Heart left ventricle (tissue), 16 donors: Measurements from ENCODE around the gene STAM. TPM values are rescaled to one million over a fixed set of nuclear protein-coding genes. Genes with fewer than 3 reads are reported as not detected.

Experiments
- ATAC-seq, 4 donors: fragments of 200-7000 bp; cut with Tn5 transposase; one replicate each; pipeline ENCODE4 v1.9.1; 2020 to 2022; ENCODE audit warnings: moderate library complexity in 4 of 4, mild to moderate bottlenecking in 3 of 4, moderate number of reproducible peaks in 1 of 4
- DNase-seq, 5 donors: peaks; one replicate each; pipeline ENCODE4 v3.0.0-alpha.2; 2020
- H3K27ac ChIP-seq, 12 donors: fragments of 200-600 bp; sonication (generic) in 4 of 12; one replicate each; pipeline versions ENCODE4 v1.5.0 to v1.8.0; 2016 to 2022; ENCODE audit warnings: mild to moderate bottlenecking in 2 of 12
- H3K27me3 ChIP-seq, 9 donors: fragments of 200-600 bp; sonication (generic) in 2 of 9; one replicate each; pipeline versions ENCODE4 v1.5.1 to v1.8.0; 2016 to 2022; ENCODE audit warnings: mild to moderate bottlenecking in 3 of 9
- H3K36me3 ChIP-seq, 9 donors: fragments of 200-600 bp; sonication (generic) in 2 of 9; one replicate each; pipeline versions ENCODE4 v1.5.0 to v1.8.0; 2018 to 2022; ENCODE audit warnings: mild to moderate bottlenecking in 2 of 9
- H3K4me1 ChIP-seq, 12 donors: fragments of 200-600 bp; sonication (generic) in 4 of 12; one replicate each; pipeline versions ENCODE4 v1.5.0 to v1.8.0; 2016 to 2022; ENCODE audit warnings: mild to moderate bottlenecking in 3 of 12
- H3K4me3 ChIP-seq, 12 donors: fragments of 200-600 bp; sonication (generic) in 4 of 12; one replicate each; pipeline versions ENCODE4 v1.5.0 to v1.8.0; 2017 to 2022; ENCODE audit warnings: mild to moderate bottlenecking in 9 of 12, moderate library complexity in 4 of 12
- H3K9me3 ChIP-seq, 12 donors: fragments of 200-600 bp; sonication (generic) in 4 of 12; one replicate each; pipeline versions ENCODE4 v1.5.0 to v1.8.0; 2016 to 2022; ENCODE audit warnings: mild to moderate bottlenecking in 1 of 12
- CTCF ChIP-seq, 12 donors: fragments of 200-600 bp; sonication (generic) in 4 of 12; IDR thresholded peaks; one replicate each; pipeline versions ENCODE4 v1.5.0 to v1.8.0; 2018 to 2022; ENCODE audit warnings: antibody characterized with exemption in 12 of 12, mild to moderate bottlenecking in 5 of 12
- POLR2A ChIP-seq, 2 donors: fragments of 450-650 bp; IDR thresholded peaks; one replicate each; pipeline ENCODE4 v1.6.1; 2017; ENCODE audit warnings: antibody characterized with exemption in 2 of 2, mild to moderate bottlenecking in 2 of 2, moderate library complexity in 2 of 2
- WGBS, 4 donors: extraction: QIAGEN DNeasy Blood & Tissue Kit in 2 of 4; methylation state at CpG; one replicate each; pipeline versions ENCODE4 v1.1.5 to v1.1.7; 2013 to 2018; 5-methylcytosine and 5-hydroxymethylcytosine counted together
- intact Hi-C, 10 donors: fragments of 100-400 bp; cut with DNase I; formaldehyde crosslinking; loops; one replicate each; pipeline versions ENCODE4 v1.11.1 to v1.14.2; 2022
- polyA plus RNA-seq, 2 donors: library from polyadenylated mRNA; stranded (reverse); fragments of 200-250 nt; gene quantifications; one replicate each; pipeline ENCODE4 v1.2.3, GENCODE V29; 2013
- total RNA-seq, 9 donors: library from RNA; depleted of rRNA in 2 of 9; stranded (reverse); fragments of >200 nt in 2 of 9; fragmentation: NEBNext Ultra II Directional in 3 of 9; extraction: Animal tissue kit (Norgen Biotek cat#: 25700) in 3 of 9; gene quantifications; one replicate each; pipeline versions ENCODE4 v1.1.0 to v1.2.4, GENCODE V29; 2016 to 2023
- donor health status: ischemic (EF 13 %, LVEDD 7.1; RV severe dilation, severe dysfunction).
- donor health status: healthy with polysubstance abuse.
- donor health status: DM: no; HTN: yes; CAD: no.
- donor health status: DM: no; HTN: no; CAD: no.
- donor health status: ischemic (EF 25% LVEDD 6.9; RV normal size, moderate dysfunction).
- donor health status: ischemic (EF 25% LVEDD 5.7; RV mildly dilated, moderate dysfunction).
- donor health status: healthy.
- donor health status: DM: yes; HTN: yes; CAD: no.
- donor health status: ischemic (EF 35%, LVEDD 5.7; RV mildly dilated, moderate dysfunction).
- donor health status: nonischemic (EF 11% LVEDD 7.7; RV severe dilation, severe dysfunction).
- donor health status: DM: yes; HTN: yes; CAD: no.
- donor health status: PGD.
- donor health status: ischemic (EF 29% LVEDD 5.4; RV normal size, mild dysfunction).
- donor health status: nonischemic (EF 23%, LVEDD 6.1; RV moderate dilation, normal function).

STAM gene
- total and polyA plus RNA-seq, 11 donors: 10.9 to 40.0 (median 31.8) TPM

- H3K4me3 ChIP-seq: no peak overlapping the region
- intact Hi-C loops: no loop called here
- WGBS, 4 donors: 66 to 80% (median 73%) methylated on average over 1 of the region's 1 CpG
- H3K9me3 ChIP-seq: no peaks in the 10 kb centered on the region
- DNase-seq (no peak), ATAC-seq (no peak)
- no peaks in the 10 kb centered on the region for H3K27me3 ChIP-seq
- TF ChIP-seq CTCF (IDR thresholded peaks at IDR 0.05): no peak
- TF ChIP-seq POLR2A (IDR thresholded peaks at IDR 0.05): no peak
- no peak overlapping the region for H3K27ac ChIP-seq
- peaks cover 0 to 14% (median 8%) of the 10 kb centered on the region in 12 donors for H3K4me1 ChIP-seq
- peaks cover 0 to 77% (median 69%) of the 10 kb centered on the region in 9 donors for H3K36me3 ChIP-seq
Observed at GRCh38 chr10:17693009-17693408, 49.1 kb downstream of the STAM start.

GRCh38 chr10:17698696-17699095, 54.7 kb downstream of the STAM start:
- 96 to 100% (median 98%) methylated on average over 4 of the region's 4 CpGs for WGBS, 4 donors
- no peak for TF ChIP-seq POLR2A (IDR thresholded peaks at IDR 0.05)
- no peak for TF ChIP-seq CTCF (IDR thresholded peaks at IDR 0.05)
- no peaks in the 10 kb centered on the region for H3K27me3 ChIP-seq
- no peaks in the 10 kb centered on the region for H3K4me1 ChIP-seq
- H3K4me3 ChIP-seq: no peak overlapping the region
- DNase-seq (no peak), ATAC-seq (no peak)
- H3K36me3 ChIP-seq: peaks cover 0 to 94% (median 69%) of the 10 kb centered on the region in 9 donors
- no peak overlapping the region for H3K27ac ChIP-seq
- H3K9me3 ChIP-seq: no peaks in the 10 kb centered on the region
- intact Hi-C loops: no loop called here

- ATAC-seq: no peak
- WGBS, 4 donors: 98 to 99% (median 98%) methylated on average over 3 of the region's 3 CpGs
- no peaks in the 10 kb centered on the region for H3K27me3 ChIP-seq
- no peaks in the 10 kb centered on the region for H3K4me1 ChIP-seq
- H3K36me3 ChIP-seq: peaks cover 0 to 93% (median 69%) of the 10 kb centered on the region in 9 donors
- no peak overlapping the region for H3K4me3 ChIP-seq
- no peak for DNase-seq
- H3K27ac ChIP-seq: no peak overlapping the region
- intact Hi-C loops: loop anchor here in 1 of 10 donors (10.0 kb wide), 1 partner anchor 56 kb away; the partner anchor contains the start of gene STAM
- no peaks in the 10 kb centered on the region for H3K9me3 ChIP-seq
- TF ChIP-seq CTCF (IDR thresholded peaks at IDR 0.05) (no peak), POLR2A (IDR thresholded peaks at IDR 0.05) (no peak)
Observed at GRCh38 chr10:17701301-17701700, 57.4 kb downstream of the STAM start.

GRCh38 chr10:17703706-17704105, 59.8 kb downstream of the STAM start:
- Histone ChIP-seq H3K4me1 (no peaks in the 10 kb centered on the region), H3K9me3 (no peaks in the 10 kb centered on the region), H3K36me3 (peaks cover 0 to 91% (median 65%) of the 10 kb centered on the region in 9 donors), H3K27me3 (no peaks in the 10 kb centered on the region), H3K4me3 (no peak overlapping the region), H3K27ac (no peak overlapping the region)
- no peak for ATAC-seq
- TF ChIP-seq CTCF (IDR thresholded peaks at IDR 0.05) (no peak), POLR2A (IDR thresholded peaks at IDR 0.05) (no peak)
- WGBS, 4 donors: 96 to 100% (median 99%) methylated on average over 3 of the region's 3 CpGs
- DNase-seq: no peak
- intact Hi-C loops: loop anchor here in 1 of 10 donors (10.0 kb wide), 1 partner anchor 59 kb away; the partner anchor contains the start of gene STAM
